Cardiac muscle cell (in vitro differentiated cells and primary cell): ENCODE measurements around the gene IDH3A. TPM values are rescaled to one million over a fixed set of nuclear protein-coding genes. Genes with fewer than 3 reads are reported as not detected.
A peak's percentile ranks its signal among the peaks of the same experiment; 100 is the strongest.

Experiments
- DNase-seq, 2 donors: peaks; one replicate each; pipeline versions ENCODE4 v3.0.0 to v3.0.0-alpha.2; 2010 to 2017; ENCODE audit warnings: low read depth in 1 of 2, low spot score in 1 of 2
- H3K27ac ChIP-seq: fragments of 200-600 bp; sonication (generic); 2 replicates; pipeline ENCODE4 v1.5.1; 2016
- H3K27me3 ChIP-seq: fragments of 200-600 bp; sonication (generic); 2 replicates; pipeline ENCODE4 v1.6.0; 2016; ENCODE audit warnings: control low read depth
- H3K36me3 ChIP-seq: fragments of 200-600 bp; sonication (generic); 2 replicates; pipeline ENCODE4 v1.5.1; 2016; ENCODE audit warnings: control low read depth
- H3K4me1 ChIP-seq: fragments of 200-600 bp; sonication (generic); 2 replicates; pipeline ENCODE4 v1.8.1; 2017; ENCODE audit warnings: low read depth, mild to moderate bottlenecking, mixed run types
- H3K4me3 ChIP-seq: fragments of 200-600 bp; sonication (generic); 2 replicates; pipeline ENCODE4 v1.5.1; 2016; ENCODE audit warnings: mild to moderate bottlenecking
- H3K9me3 ChIP-seq: fragments of 200-600 bp; sonication (generic); 2 replicates; pipeline ENCODE4 v1.5.1; 2017; ENCODE audit warnings: low read depth, mild to moderate bottlenecking, control low read depth
- CTCF ChIP-seq: IDR thresholded peaks from 2 replicates; pipeline ENCODE4 v1.5.1; 2012; ENCODE audit warnings: low read depth, mild to moderate bottlenecking, low read length
- polyA plus RNA-seq: library from polyadenylated mRNA; unstranded; fragments of >200 nt; fragmentation: Nextera tagmentation; extraction: Ambion mirVana; gene quantifications from 2 replicates; pipeline ENCODE4 v1.2.1, GENCODE V29; 2016
- total RNA-seq: library from RNA; depleted of rRNA; stranded (reverse); fragments of >200 nt; gene quantifications from 2 replicates; pipeline ENCODE4 v1.2.3, GENCODE V29; 2016

Gene IDH3A
- total and polyA plus RNA-seq, 2 experiments from 2014 or later: 63.1 to 113 TPM

GRCh38 chr15:78204351-78205309 is 55.5 kb downstream of the IDH3A start:
- Histone ChIP-seq H3K27ac (no peak overlapping the region), H3K4me1 (peaks cover 8% of the 10 kb centered on the region), H3K36me3 (no peaks in the 10 kb centered on the region), H3K9me3 (no peaks in the 10 kb centered on the region), H3K27me3 (no peaks in the 10 kb centered on the region), H3K4me3 (no peak overlapping the region)
- TF ChIP-seq CTCF: no peak
- peak in 1 of 2 donors; percentile 77 for DNase-seq

- DNase-seq: no peak
- Histone ChIP-seq H3K4me1 (peaks cover 13% of the 10 kb centered on the region), H3K4me3 (no peak overlapping the region), H3K27me3 (no peaks in the 10 kb centered on the region), H3K36me3 (no peaks in the 10 kb centered on the region), H3K9me3 (no peaks in the 10 kb centered on the region), H3K27ac (no peak overlapping the region)
- no peak for TF ChIP-seq CTCF
These were observed 56.2 kb downstream of the IDH3A start for GRCh38 chr15:78205337-78205736.

- Histone ChIP-seq H3K27me3 (no peaks in the 10 kb centered on the region), H3K27ac (no peak overlapping the region), H3K9me3 (no peaks in the 10 kb centered on the region), H3K4me1 (peaks cover 13% of the 10 kb centered on the region), H3K4me3 (no peak overlapping the region), H3K36me3 (no peaks in the 10 kb centered on the region)
- DNase-seq: no peak
- no peak for TF ChIP-seq CTCF
These were observed 56.7 kb downstream of the IDH3A start for GRCh38 chr15:78205856-78206255.

- TF ChIP-seq CTCF: no peak
- H3K36me3 ChIP-seq: no peaks in the 10 kb centered on the region
- DNase-seq: peak in 1 of 2 donors; percentile 36
- peaks cover 13% of the 10 kb centered on the region for H3K4me1 ChIP-seq
- no peak overlapping the region for H3K4me3 ChIP-seq
- H3K9me3 ChIP-seq: no peaks in the 10 kb centered on the region
- no peak overlapping the region for H3K27ac ChIP-seq
- H3K27me3 ChIP-seq: no peaks in the 10 kb centered on the region
These were observed 57.4 kb downstream of the IDH3A start for GRCh38 chr15:78206326-78207109.

DNA sequence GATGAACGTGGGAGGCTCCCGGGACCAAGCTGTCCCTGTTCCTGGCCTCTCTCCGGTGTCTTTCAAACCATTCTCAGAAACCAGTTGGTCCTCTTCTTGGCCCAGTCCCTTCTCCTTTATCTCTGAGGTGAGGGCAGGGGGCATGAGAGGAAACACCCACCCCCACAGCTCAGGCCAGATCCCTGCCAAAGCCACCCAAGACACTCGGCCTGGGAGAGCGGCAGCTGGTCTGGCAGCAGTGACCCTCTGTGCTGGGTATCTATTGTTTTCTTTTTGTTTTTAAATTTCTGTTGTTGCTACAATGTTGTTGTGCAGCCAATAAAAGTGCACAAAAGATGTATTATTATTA is 57.9 kb downstream of the IDH3A start:
- no peak overlapping the region for H3K27ac ChIP-seq
- H3K9me3 ChIP-seq: no peaks in the 10 kb centered on the region
- DNase-seq: no peak
- H3K27me3 ChIP-seq: no peaks in the 10 kb centered on the region
- no peak overlapping the region for H3K4me3 ChIP-seq
- H3K36me3 ChIP-seq: no peaks in the 10 kb centered on the region
- TF ChIP-seq CTCF: no peak
- H3K4me1 ChIP-seq: peaks cover 13% of the 10 kb centered on the region
